ENCODE measurements around the gene LSG1. TPM values are rescaled to one million over a fixed set of nuclear protein-coding genes. Genes with fewer than 3 reads are reported as not detected.
A peak's percentile ranks its signal among the peaks of the same experiment; 100 is the strongest.

The LSG1 gene
- total RNA-seq, 1 donor from 2014 or later, result 41.2 TPM

DNA sequence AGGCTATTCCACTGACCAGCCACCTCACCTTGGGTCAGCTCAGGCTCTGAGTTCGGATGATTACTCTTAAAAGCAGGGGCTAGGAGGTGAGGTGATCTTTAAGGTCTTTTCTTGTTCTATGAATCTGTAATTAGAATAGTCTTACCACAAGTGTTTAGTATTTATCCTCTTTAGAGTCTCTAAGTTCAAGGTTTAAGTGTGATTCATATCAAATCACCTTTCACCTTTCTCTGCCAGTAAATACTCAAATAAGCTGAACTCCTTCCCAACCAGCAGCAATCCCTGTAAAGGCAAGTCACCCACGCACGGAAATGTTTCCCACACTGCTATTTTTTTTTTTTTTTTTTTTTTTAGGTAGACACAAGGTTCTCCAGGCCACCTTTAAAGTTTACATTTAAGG is 24.2 kb downstream of the LSG1 start:
- H3K9ac ChIP-seq, result no peak overlapping the region
- H3K36me3 ChIP-seq, result peaks cover 6% of the 10 kb centered on the region
- H3K27me3 ChIP-seq, result no peaks in the 10 kb centered on the region
- no peak for DNase-seq (ENCODE audit: low spot score)
- no peak overlapping the region for H3K4me2 ChIP-seq
- no peak overlapping the region for H3K4me3 Mint-ChIP-seq
- no peaks in the 10 kb centered on the region for H3K27me3 Mint-ChIP-seq (ENCODE audit: insufficient read depth, low read depth)
- H3K9me3 ChIP-seq (ENCODE audit: low read depth), result no peaks in the 10 kb centered on the region
- H3F3A ChIP-seq (ENCODE audit: low read depth), result no peaks in the 10 kb centered on the region
- H3K4me1 ChIP-seq, result no peaks in the 10 kb centered on the region
- no peak overlapping the region for H2AFZ ChIP-seq (replicated peaks)
- H3K27ac Mint-ChIP-seq, result no peak overlapping the region
- TF ChIP-seq EZH2 (IDR thresholded peaks at IDR 0.05) (no peak), EZH2phosphoT487 (IDR thresholded peaks at IDR 0.05) (no peak)
- TF ChIP-seq, protein P1, sequence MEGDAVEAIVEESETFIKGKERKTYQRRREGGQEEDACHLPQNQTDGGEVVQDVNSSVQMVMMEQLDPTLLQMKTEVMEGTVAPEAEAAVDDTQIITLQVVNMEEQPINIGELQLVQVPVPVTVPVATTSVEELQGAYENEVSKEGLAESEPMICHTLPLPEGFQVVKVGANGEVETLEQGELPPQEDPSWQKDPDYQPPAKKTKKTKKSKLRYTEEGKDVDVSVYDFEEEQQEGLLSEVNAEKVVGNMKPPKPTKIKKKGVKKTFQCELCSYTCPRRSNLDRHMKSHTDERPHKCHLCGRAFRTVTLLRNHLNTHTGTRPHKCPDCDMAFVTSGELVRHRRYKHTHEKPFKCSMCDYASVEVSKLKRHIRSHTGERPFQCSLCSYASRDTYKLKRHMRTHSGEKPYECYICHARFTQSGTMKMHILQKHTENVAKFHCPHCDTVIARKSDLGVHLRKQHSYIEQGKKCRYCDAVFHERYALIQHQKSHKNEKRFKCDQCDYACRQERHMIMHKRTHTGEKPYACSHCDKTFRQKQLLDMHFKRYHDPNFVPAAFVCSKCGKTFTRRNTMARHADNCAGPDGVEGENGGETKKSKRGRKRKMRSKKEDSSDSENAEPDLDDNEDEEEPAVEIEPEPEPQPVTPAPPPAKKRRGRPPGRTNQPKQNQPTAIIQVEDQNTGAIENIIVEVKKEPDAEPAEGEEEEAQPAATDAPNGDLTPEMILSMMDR (IDR thresholded peaks at IDR 0.05), result no peak
- no peak overlapping the region for H3K4me3 ChIP-seq
- no peaks in the 10 kb centered on the region for H3K4me1 Mint-ChIP-seq
- H3K79me2 ChIP-seq (ENCODE audit: low read depth), result no peaks in the 10 kb centered on the region
- peaks cover 25% of the 10 kb centered on the region for H3K36me3 Mint-ChIP-seq
- H4K20me1 ChIP-seq (ENCODE audit: low read depth), result no peaks in the 10 kb centered on the region
- no peaks in the 10 kb centered on the region for H3K9me3 Mint-ChIP-seq
- H3K27ac ChIP-seq, result no peak overlapping the region

DNA sequence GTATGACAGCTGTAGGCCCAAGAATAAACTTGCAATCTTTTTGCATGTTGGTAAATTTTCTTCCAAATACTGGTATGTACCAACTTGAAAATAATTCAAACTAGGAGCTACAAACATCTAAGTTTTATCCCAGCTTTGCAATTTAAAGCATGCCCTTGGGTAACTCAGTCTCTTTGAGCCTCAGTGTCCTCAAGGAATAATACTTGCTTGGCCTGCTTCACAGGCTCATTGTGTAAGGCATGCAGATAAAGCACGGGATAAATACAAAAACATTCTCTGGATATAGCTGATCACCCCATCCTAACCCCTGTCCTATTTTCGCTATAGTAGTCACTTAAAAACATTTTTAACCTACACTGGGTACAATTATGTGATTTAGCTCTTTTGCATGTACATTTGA is 29.2 kb downstream of the LSG1 start:
- Mint-ChIP-seq H3K27me3 (ENCODE audit: insufficient read depth, low read depth) (peaks cover 5% of the 10 kb centered on the region), H3K36me3 (peaks cover 36% of the 10 kb centered on the region), H3K27ac (no peak overlapping the region), H3K4me3 (no peak overlapping the region), H3K9me3 (no peaks in the 10 kb centered on the region), H3K4me1 (no peaks in the 10 kb centered on the region)
- TF ChIP-seq, protein P1 (IDR thresholded peaks at IDR 0.05), result no peak
- TF ChIP-seq EZH2phosphoT487 (IDR thresholded peaks at IDR 0.05), result no peak
- no peak for TF ChIP-seq EZH2 (IDR thresholded peaks at IDR 0.05)
- Histone ChIP-seq H3K27me3 (no peaks in the 10 kb centered on the region), H4K20me1 (ENCODE audit: low read depth) (no peaks in the 10 kb centered on the region), H3K36me3 (peaks cover 2% of the 10 kb centered on the region), H3K4me1 (no peaks in the 10 kb centered on the region), H3K9ac (no peak overlapping the region), H3K79me2 (ENCODE audit: low read depth) (no peaks in the 10 kb centered on the region), H3K4me3 (no peak overlapping the region), H3K9me3 (ENCODE audit: low read depth) (no peaks in the 10 kb centered on the region), H3K27ac (no peak overlapping the region), H3K4me2 (no peak overlapping the region), H3F3A (ENCODE audit: low read depth) (no peaks in the 10 kb centered on the region), H2AFZ (replicated peaks) (no peak overlapping the region)
- no peak for DNase-seq (ENCODE audit: low spot score)

DNA sequence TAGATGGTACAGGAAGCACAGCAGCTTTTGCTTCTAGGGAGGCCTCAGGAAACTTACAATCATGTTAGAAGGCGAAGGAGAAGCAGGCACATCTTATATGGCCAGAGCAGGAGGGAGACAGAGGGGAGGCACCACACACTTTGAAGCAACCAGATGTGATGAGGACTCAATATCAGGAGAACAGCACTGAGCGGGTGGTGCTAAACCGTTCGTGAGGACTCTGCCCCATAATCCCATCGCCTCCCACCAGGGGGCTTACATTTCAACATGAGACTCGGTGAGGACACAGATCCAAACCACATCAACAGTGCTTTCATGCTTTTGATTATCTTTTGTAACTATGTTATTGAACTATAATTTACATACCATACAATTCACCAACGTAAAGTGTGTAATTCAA is 31.2 kb downstream of the LSG1 start:
- Histone ChIP-seq H3K9me3 (ENCODE audit: low read depth) (no peaks in the 10 kb centered on the region), H2AFZ (replicated peaks) (no peak overlapping the region), H4K20me1 (ENCODE audit: low read depth) (no peaks in the 10 kb centered on the region), H3K27me3 (no peaks in the 10 kb centered on the region), H3K9ac (no peak overlapping the region), H3K4me3 (no peak overlapping the region), H3F3A (ENCODE audit: low read depth) (no peaks in the 10 kb centered on the region), H3K36me3 (no peaks in the 10 kb centered on the region), H3K4me1 (no peaks in the 10 kb centered on the region), H3K27ac (no peak overlapping the region), H3K4me2 (no peak overlapping the region), H3K79me2 (ENCODE audit: low read depth) (no peaks in the 10 kb centered on the region)
- H3K4me3 Mint-ChIP-seq, result no peak overlapping the region
- peak; percentile 33 for DNase-seq (ENCODE audit: low spot score)
- no peak for TF ChIP-seq EZH2 (IDR thresholded peaks at IDR 0.05)
- TF ChIP-seq, protein P1 (IDR thresholded peaks at IDR 0.05), result peak; percentile 37
- H3K4me1 Mint-ChIP-seq, result no peaks in the 10 kb centered on the region
- H3K27ac Mint-ChIP-seq, result no peak overlapping the region
- peaks cover 5% of the 10 kb centered on the region for H3K27me3 Mint-ChIP-seq (ENCODE audit: insufficient read depth, low read depth)
- H3K36me3 Mint-ChIP-seq, result peaks cover 32% of the 10 kb centered on the region
- H3K9me3 Mint-ChIP-seq, result no peaks in the 10 kb centered on the region

Data from neural progenitor cell (in vitro differentiated cells).